HepG2 (cell line): Measurements from ENCODE around the gene TOP2A. TPM values are rescaled to one million over a fixed set of nuclear protein-coding genes. Genes with fewer than 3 reads are reported as not detected.

Experiments
- CBX5 ChIP-seq: sonication (generic); formaldehyde crosslinking; IDR thresholded peaks from 2 replicates; pipeline ENCODE4 v1.4.0; 2020; ENCODE audit warnings: missing genetic modification reagents, borderline replicate concordance
- ELF1 ChIP-seq: sonication (generic); formaldehyde crosslinking; IDR thresholded peaks from 2 replicates; pipeline ENCODE4 v1.4.0; 2020; ENCODE audit warnings: missing genetic modification reagents
- ESRRA ChIP-seq: sonication (generic); formaldehyde crosslinking; IDR thresholded peaks from 2 replicates; pipeline ENCODE4 v1.5.1; 2020; ENCODE audit warnings: mild to moderate bottlenecking, low read depth, missing genetic modification reagents
- HMGXB3 ChIP-seq: sonication (generic); formaldehyde crosslinking; IDR thresholded peaks from 2 replicates; pipeline ENCODE4 v1.4.0; 2020; ENCODE audit warnings: missing genetic modification reagents, borderline replicate concordance
- KLF15 ChIP-seq: sonication (generic); formaldehyde crosslinking; IDR thresholded peaks from 2 replicates; pipeline ENCODE4 v1.8.1; 2023; ENCODE audit warnings: borderline replicate concordance, mild to moderate bottlenecking, inconsistent platforms, missing genetic modification reagents, mixed read lengths
- MBNL3 ChIP-seq: fragments of 250-450 bp; sonication (Bioruptor Pico); conservative IDR thresholded peaks from 2 replicates; pipeline ENCODE4 v1.8.0; 2022; ENCODE audit warnings: mild to moderate bottlenecking, inconsistent platforms
- RARG ChIP-seq: sonication (generic); formaldehyde crosslinking; IDR thresholded peaks from 2 replicates; pipeline ENCODE4 v1.4.0; 2020; ENCODE audit warnings: low read depth, mild to moderate bottlenecking, missing genetic modification reagents
- SIX4 ChIP-seq: sonication (generic); formaldehyde crosslinking; IDR thresholded peaks from 2 replicates; pipeline ENCODE4 v1.4.0; 2020; ENCODE audit warnings: missing genetic modification reagents
- SOX5 ChIP-seq: IDR thresholded peaks from 2 replicates; pipeline ENCODE4 v1.6.1; 2016; ENCODE audit warnings: borderline replicate concordance
- ZBTB2 ChIP-seq: sonication (generic); formaldehyde crosslinking; IDR thresholded peaks from 2 replicates; pipeline ENCODE4 v1.8.0; 2022; ENCODE audit warnings: low read depth, missing genetic modification reagents
- ZBTB25 ChIP-seq: IDR thresholded peaks from 2 replicates; pipeline ENCODE4 v1.6.1; 2018; ENCODE audit warnings: missing genetic modification reagents
- ZFP62 ChIP-seq: sonication (generic); formaldehyde crosslinking; IDR thresholded peaks from 2 replicates; pipeline ENCODE4 v1.4.0; 2020; ENCODE audit warnings: missing genetic modification reagents
- ZNF3 ChIP-seq: IDR thresholded peaks from 2 replicates; pipeline ENCODE4 v1.7.0; 2017; ENCODE audit warnings: inconsistent platforms
- ZNF333 ChIP-seq: sonication (generic); formaldehyde crosslinking; IDR thresholded peaks from 2 replicates; pipeline ENCODE4 v1.4.0; 2020; ENCODE audit warnings: mild to moderate bottlenecking, missing genetic modification reagents, borderline replicate concordance
- ZNF430 ChIP-seq: sonication (generic); formaldehyde crosslinking; IDR thresholded peaks from 2 replicates; pipeline ENCODE4 v1.9.0; 2021; ENCODE audit warnings: mild to moderate bottlenecking, missing genetic modification reagents
- ZNF496 ChIP-seq: sonication (generic); formaldehyde crosslinking; IDR thresholded peaks from 2 replicates; pipeline ENCODE4 v1.8.1; 2023; ENCODE audit warnings: mild to moderate bottlenecking, moderate library complexity, missing genetic modification reagents; ENCODE audit not compliant: insufficient replicate concordance
- ZNF574 ChIP-seq: sonication (generic); formaldehyde crosslinking; IDR thresholded peaks from 2 replicates; pipeline ENCODE4 v1.4.0; 2020; ENCODE audit warnings: missing genetic modification reagents
- ZNF704 ChIP-seq: sonication (generic); formaldehyde crosslinking; IDR thresholded peaks from 2 replicates; pipeline ENCODE4 v1.8.1; 2023; ENCODE audit warnings: mild to moderate bottlenecking, inconsistent platforms, moderate library complexity, missing genetic modification reagents, borderline replicate concordance
- ZNF784 ChIP-seq: sonication (generic); formaldehyde crosslinking; IDR thresholded peaks from 2 replicates; pipeline ENCODE4 v1.5.1; 2020; ENCODE audit warnings: missing genetic modification reagents, mild to moderate bottlenecking, borderline replicate concordance
- polyA plus RNA-seq, 8 experiments: library from polyadenylated mRNA; depleted of rRNA in 3 of 8; stranded (reverse) in 7 of 8; unstranded in 1 of 8; fragments of >200 nt; fragmentation: Illumina TruSeq in 4 of 8; extraction: Trizol in 4 of 8; gene quantifications; 2 replicates each; pipeline versions ENCODE4 v1.2.1 to v1.2.3, GENCODE V29; 2011 to 2016; ENCODE audit warnings: low read depth in 4 of 8, missing spikeins in 1 of 8, mixed read lengths in 1 of 8; ENCODE audit not compliant: insufficient read depth in 1 of 8
- total RNA-seq, 5 experiments: library from RNA; depleted of rRNA; stranded (reverse); fragments of >200 nt; fragmentation: Illumina TruSeq; extraction: Trizol; gene quantifications; 2 replicates each; pipeline ENCODE4 v1.2.3, GENCODE V29; 2016; ENCODE audit warnings: low read depth in 1 of 5

TOP2A gene
- total and polyA plus RNA-seq, 2 of the 13 experiments (the other 11 are each of a cell fraction or from before 2014, with no cell fraction given): 108 to 327 TPM

- TF ChIP-seq ZBTB25 (CRISPR knock-in tag) (no peak), HMGXB3 (CRISPR knock-in tag) (no peak), ZFP62 (CRISPR knock-in tag) (no peak), KLF15 (CRISPR knock-in tag) (no peak), ZNF784 (CRISPR knock-in tag) (no peak), ZNF3 (CRISPR knock-in tag) (no peak), ZNF704 (CRISPR knock-in tag) (no peak), ZNF574 (CRISPR knock-in tag) (no peak), ZNF496 (CRISPR knock-in tag) (no peak), ELF1 (peak; percentile 41; the same call in 1 of the 2 replicates), SIX4 (no peak), ZNF430 (CRISPR knock-in tag) (no peak), ESRRA (CRISPR knock-in tag) (no peak), ZNF333 (no peak), MBNL3 (CRISPR knock-in tag) (no peak), SOX5 (no peak), ZBTB2 (CRISPR knock-in tag) (no peak), RARG (CRISPR knock-in tag) (no peak), CBX5 (0 out of 2 replicates have a peak, but pooled peaks have one; percentile 23)
These were observed 32.5 kb upstream of the TOP2A start (continued) for GRCh38 chr17:40450175-40450574.
